Activated naive CD4-positive, alpha-beta T cell treated with anti-CD3 and anti-CD28 coated beads for 36 hours (primary cell): ENCODE measurements around the gene CHSY3. TPM values are rescaled to one million over a fixed set of nuclear protein-coding genes. Genes with fewer than 3 reads are reported as not detected.

ENCODE experiments used
- CTCF ChIA-PET: fragments of 350-600 bp; sonication (Branson Sonifier 250); formaldehyde crosslinking; loops from one replicate; lab custom pipeline; 2021; ENCODE audit warnings: antibody characterized with exemption; lab: Charles Lee
- DNase-seq: peaks from one replicate; pipeline ENCODE4 v3.0.0-alpha.2; 2020
- H3K27ac Mint-ChIP-seq: one replicate; pipeline ENCODE4 v1.8.0; 2021; ENCODE audit warnings: mild to moderate bottlenecking, mixed read lengths
- H3K27me3 Mint-ChIP-seq: one replicate; pipeline ENCODE4 v1.8.0; 2021; ENCODE audit warnings: low read depth, mixed read lengths
- H3K36me3 Mint-ChIP-seq: one replicate; pipeline ENCODE4 v1.8.0; 2021; ENCODE audit warnings: low read depth, mixed read lengths
- H3K4me1 Mint-ChIP-seq: one replicate; pipeline ENCODE4 v1.8.0; 2021; ENCODE audit warnings: low read depth, mixed read lengths
- H3K4me3 Mint-ChIP-seq: one replicate; pipeline ENCODE4 v1.8.0; 2021; ENCODE audit warnings: mild to moderate bottlenecking, moderate library complexity, mixed read lengths
- H3K9me3 Mint-ChIP-seq: one replicate; pipeline ENCODE4 v1.8.0; 2021; ENCODE audit warnings: mixed read lengths
- intact Hi-C: fragments of 100-400 bp; cut with micrococcal nuclease; formaldehyde crosslinking; loops from one replicate; pipeline ENCODE4 v1.15.1; 2023
- total RNA-seq, 2 experiments: library from RNA; stranded (reverse); gene quantifications; one replicate each; pipeline ENCODE4 v1.2.3, GENCODE V29; 2021

CHSY3 gene
- total RNA-seq, 2 experiments from 2014 or later = not detected

DNA sequence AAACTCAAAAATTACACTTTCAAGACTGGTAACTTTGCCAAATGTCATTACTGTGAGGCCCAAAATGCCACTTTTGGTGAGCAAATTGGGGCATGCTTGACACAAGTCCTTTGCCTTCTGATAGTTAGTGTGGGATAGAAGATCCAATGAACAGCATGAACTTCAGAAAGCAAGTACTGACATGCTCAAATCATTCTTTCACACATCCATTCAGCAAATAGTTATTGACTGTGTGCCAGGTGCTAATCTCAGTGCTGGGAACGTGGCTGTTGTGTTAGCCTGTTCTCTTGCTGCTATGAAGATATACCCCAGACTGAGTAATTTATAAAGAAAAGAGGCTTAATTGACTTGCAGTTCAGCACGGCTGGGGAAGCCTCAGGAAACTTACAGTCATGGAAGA, 247.0 kb downstream of the CHSY3 start:
- CTCF ChIA-PET = no interaction called here
- Mint-ChIP-seq H3K4me3 (no peak overlapping the region), H3K4me1 (no peaks in the 10 kb centered on the region), H3K27ac (no peak overlapping the region), H3K9me3 (no peaks in the 10 kb centered on the region), H3K27me3 (peaks cover 2% of the 10 kb centered on the region), H3K36me3 (no peaks in the 10 kb centered on the region)
- DNase-seq = no peak
- intact Hi-C loops = no loop called here

DNA sequence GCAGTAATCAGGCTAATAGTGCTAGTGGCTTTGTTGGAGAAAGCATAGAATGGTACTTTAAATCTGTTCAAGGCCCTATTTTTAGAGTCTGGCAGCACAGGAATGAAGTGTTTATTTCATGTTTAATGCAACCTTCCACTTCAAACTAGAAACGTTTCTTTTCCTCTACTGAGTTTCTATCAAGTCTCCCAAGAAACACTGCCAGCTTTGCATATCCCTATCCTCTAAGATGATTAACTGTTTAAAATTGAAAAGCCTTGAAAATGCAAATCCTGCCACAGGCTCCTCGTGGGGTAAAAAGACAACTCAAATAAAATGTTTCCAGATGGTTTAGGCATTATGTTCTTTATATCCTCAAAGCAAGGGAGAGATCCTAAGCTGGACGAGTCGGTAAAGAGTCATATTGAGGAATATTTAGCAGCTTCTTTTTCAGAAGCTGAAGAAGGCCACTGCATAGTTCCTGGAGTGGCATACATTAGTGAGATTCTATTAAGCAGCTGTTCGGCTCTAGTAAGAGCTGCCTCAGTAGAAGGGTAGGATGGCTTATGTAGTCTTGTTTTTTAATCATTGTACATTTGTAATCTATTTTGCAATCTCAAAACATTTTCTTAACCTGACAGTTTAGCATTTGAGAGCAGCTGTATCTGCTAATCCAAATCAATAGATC, 251.2 kb downstream of the CHSY3 start:
- H3K36me3 Mint-ChIP-seq = no peaks in the 10 kb centered on the region
- CTCF ChIA-PET = no interaction called here
- peaks cover 6% of the 10 kb centered on the region for H3K27me3 Mint-ChIP-seq
- no peak overlapping the region for H3K4me3 Mint-ChIP-seq
- H3K27ac Mint-ChIP-seq = no peak overlapping the region
- H3K9me3 Mint-ChIP-seq = no peaks in the 10 kb centered on the region
- H3K4me1 Mint-ChIP-seq = no peaks in the 10 kb centered on the region
- intact Hi-C loops = no loop called here
- no peak for DNase-seq

DNA sequence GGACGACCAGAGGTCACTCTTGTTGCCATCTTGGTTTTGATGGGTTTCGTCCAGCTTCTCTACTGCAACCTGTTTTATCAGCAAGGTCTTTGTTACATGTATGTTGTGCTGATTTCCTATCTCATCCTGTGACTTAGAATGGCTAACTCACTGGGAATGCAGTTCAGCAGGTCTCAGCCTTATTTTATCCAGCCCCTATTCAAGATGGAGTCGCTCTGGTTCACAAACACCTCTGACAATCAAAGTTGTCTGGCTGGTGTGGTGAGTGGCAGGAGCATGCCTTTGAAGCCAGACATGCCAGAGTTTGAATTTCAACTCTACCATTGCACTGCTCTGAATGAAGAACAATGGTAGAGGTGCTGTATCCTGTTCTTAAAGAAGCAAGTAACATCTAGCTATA, 253.8 kb downstream of the CHSY3 start:
- intact Hi-C loops = no loop called here
- no peaks in the 10 kb centered on the region for H3K36me3 Mint-ChIP-seq
- CTCF ChIA-PET = no interaction called here
- H3K4me1 Mint-ChIP-seq = no peaks in the 10 kb centered on the region
- no peak overlapping the region for H3K4me3 Mint-ChIP-seq
- H3K27me3 Mint-ChIP-seq = peaks cover 9% of the 10 kb centered on the region
- H3K27ac Mint-ChIP-seq = no peak overlapping the region
- no peak for DNase-seq
- no peaks in the 10 kb centered on the region for H3K9me3 Mint-ChIP-seq

DNA sequence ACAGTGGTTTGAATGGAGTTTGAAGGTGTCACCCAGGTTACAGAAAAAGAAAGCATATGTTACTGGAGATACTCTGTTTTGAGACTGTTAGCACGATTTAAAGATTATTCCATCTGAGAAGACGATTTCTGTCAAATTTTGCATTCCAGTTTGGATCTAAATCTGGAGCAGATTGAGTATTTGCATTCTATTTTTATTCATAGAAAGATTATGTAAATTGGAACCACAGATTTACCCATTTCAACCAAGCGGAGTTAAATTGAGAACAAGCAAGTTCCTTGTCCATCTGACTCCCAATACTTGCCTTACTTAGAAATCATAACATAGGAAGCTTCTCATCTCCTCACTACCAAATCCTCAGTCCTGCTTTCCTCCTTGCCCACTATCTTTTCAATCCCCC, 255.7 kb downstream of the CHSY3 start:
- intact Hi-C loops = no loop called here
- DNase-seq = no peak
- Mint-ChIP-seq H3K4me1 (no peaks in the 10 kb centered on the region), H3K9me3 (no peaks in the 10 kb centered on the region), H3K4me3 (no peak overlapping the region), H3K27me3 (peaks cover 9% of the 10 kb centered on the region), H3K36me3 (no peaks in the 10 kb centered on the region), H3K27ac (no peak overlapping the region)
- CTCF ChIA-PET = no interaction called here

DNA sequence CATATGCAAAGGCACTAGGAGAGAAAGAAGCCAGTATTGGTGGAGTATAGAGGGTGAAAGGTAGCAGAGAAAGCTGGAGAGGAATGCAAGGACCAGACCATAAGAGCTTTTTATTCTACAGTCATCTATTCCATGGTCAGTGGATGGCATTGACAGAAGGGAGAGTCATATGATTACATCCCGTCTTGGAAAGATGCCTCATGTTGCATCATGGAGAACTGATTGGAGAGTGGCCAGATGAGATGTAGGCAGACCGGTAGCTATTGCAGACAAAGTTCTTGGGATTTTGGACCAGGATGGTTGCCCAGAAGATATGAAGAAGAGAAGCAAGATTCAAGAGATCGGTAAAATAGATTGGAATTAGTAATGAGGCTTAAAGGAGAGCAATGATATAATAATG, 260.7 kb downstream of the CHSY3 start:
- DNase-seq = no peak
- peaks cover 9% of the 10 kb centered on the region for H3K27me3 Mint-ChIP-seq
- H3K4me3 Mint-ChIP-seq = no peak overlapping the region
- intact Hi-C loops = no loop called here
- no peaks in the 10 kb centered on the region for H3K36me3 Mint-ChIP-seq
- no peaks in the 10 kb centered on the region for H3K9me3 Mint-ChIP-seq
- H3K4me1 Mint-ChIP-seq = no peaks in the 10 kb centered on the region
- CTCF ChIA-PET = no interaction called here
- H3K27ac Mint-ChIP-seq = no peak overlapping the region

DNA sequence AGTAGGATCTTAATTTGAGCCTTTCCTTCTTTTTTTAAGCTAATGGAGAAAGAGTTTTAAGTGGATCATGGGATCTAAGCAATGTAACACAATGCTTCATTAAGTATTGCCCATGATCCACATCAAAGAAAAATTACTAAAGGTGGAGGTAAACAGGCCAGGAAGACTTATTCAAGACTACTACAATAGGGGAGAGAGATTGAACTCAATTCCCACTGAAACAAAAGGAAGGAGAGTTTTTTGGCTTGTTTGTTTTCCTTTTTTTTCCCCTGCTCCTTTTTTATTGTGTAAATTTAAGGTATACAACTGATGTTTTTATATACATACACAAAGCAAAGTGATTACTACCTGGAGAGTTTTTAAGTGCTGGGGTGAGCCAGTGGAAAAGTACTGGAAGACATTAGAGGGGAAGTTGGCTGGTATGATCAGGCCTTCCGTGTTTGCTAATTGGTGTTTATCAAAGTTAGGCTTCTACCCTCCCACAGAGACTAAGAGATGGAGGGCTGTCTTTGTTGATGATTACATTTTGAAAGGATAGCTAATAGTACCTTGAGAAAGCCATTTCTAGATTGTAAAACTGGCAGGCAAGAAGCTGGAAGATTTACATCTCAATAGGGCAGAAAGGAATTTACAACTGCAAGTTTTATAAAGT, 262.7 kb downstream of the CHSY3 start:
- Mint-ChIP-seq H3K36me3 (no peaks in the 10 kb centered on the region), H3K27ac (no peak overlapping the region), H3K4me1 (no peaks in the 10 kb centered on the region), H3K4me3 (no peak overlapping the region), H3K27me3 (peaks cover 7% of the 10 kb centered on the region), H3K9me3 (no peaks in the 10 kb centered on the region)
- intact Hi-C loops = no loop called here
- CTCF ChIA-PET = interaction anchor here (0.6 kb wide), 1 partner anchor 8 kb away, joined by 3 read pairs; no protein-coding TSS in a partner anchor
- no peak for DNase-seq

DNA sequence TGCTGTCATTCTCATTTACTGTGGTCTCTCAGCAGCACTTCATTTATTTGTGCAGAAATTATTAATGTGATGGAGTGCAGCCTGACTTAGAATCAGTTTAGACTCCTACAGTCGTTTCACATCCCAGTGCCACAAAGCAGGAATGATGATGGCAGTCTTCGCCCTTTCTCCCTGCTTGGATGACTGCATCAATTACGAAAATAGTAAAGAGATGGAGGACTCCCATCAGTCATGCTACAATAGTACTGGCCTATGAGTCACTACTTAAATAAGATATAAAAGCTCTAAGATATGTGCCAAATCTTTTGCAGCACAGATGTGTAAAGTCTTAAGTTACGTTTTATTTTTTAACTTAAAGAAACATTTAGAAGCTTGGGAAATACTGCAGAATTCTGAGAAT, 263.9 kb downstream of the CHSY3 start:
- peaks cover 5% of the 10 kb centered on the region for H3K27me3 Mint-ChIP-seq
- no peaks in the 10 kb centered on the region for H3K9me3 Mint-ChIP-seq
- CTCF ChIA-PET = interaction anchor here (0.6 kb wide), 1 partner anchor 385 kb away, joined by 3 read pairs; no protein-coding TSS in a partner anchor
- H3K4me1 Mint-ChIP-seq = no peaks in the 10 kb centered on the region
- H3K27ac Mint-ChIP-seq = no peak overlapping the region
- no peak overlapping the region for H3K4me3 Mint-ChIP-seq
- intact Hi-C loops = no loop called here
- no peaks in the 10 kb centered on the region for H3K36me3 Mint-ChIP-seq
- no peak for DNase-seq

DNA sequence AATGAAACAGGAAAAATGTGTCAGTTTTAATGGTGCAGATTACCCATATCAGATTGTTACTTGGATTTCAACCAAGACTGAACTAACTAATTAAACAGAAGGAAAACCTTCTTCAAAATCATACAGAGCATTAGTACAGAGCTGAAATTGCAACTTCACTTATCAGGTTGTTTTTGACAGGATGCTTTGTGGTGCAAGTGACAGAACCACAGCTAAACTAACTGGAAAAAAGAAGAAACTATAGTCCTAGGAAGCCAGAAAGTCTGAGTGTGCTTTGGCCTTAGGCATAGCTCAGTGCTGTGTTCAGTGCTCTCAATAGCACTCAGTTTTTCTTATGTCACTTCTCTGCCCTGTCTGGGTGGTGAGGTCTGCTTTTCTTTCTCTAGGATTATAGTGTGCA, 267.4 kb downstream of the CHSY3 start:
- H3K9me3 Mint-ChIP-seq = peaks cover 7% of the 10 kb centered on the region
- CTCF ChIA-PET = no interaction called here
- no peaks in the 10 kb centered on the region for H3K36me3 Mint-ChIP-seq
- H3K27ac Mint-ChIP-seq = no peak overlapping the region
- H3K4me3 Mint-ChIP-seq = no peak overlapping the region
- peaks cover 3% of the 10 kb centered on the region for H3K27me3 Mint-ChIP-seq
- no peak for DNase-seq
- intact Hi-C loops = no loop called here
- no peaks in the 10 kb centered on the region for H3K4me1 Mint-ChIP-seq

DNA sequence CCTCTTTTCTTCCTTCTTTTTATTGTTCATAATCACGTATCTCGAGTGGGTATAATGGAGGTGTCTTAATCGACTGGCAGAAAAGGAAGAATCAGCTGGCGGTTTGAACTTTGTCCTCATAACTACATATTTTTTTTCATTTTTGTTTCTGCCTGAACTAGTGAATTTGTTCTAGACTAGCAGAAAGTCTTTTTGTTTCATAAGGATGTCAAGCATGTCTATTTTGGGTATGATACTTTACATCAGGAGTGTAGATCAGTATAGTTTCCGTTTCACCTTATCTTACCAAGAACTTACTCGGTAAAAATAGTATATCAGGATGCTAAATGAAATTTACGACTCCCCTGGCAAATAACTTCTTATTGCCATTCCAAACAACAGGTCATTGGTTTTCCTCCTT, 278.9 kb downstream of the CHSY3 start:
- intact Hi-C loops = no loop called here
- Mint-ChIP-seq H3K9me3 (no peaks in the 10 kb centered on the region), H3K27ac (no peak overlapping the region), H3K4me1 (no peaks in the 10 kb centered on the region), H3K27me3 (peaks cover 8% of the 10 kb centered on the region), H3K36me3 (no peaks in the 10 kb centered on the region), H3K4me3 (no peak overlapping the region)
- CTCF ChIA-PET = no interaction called here
- DNase-seq = no peak

DNA sequence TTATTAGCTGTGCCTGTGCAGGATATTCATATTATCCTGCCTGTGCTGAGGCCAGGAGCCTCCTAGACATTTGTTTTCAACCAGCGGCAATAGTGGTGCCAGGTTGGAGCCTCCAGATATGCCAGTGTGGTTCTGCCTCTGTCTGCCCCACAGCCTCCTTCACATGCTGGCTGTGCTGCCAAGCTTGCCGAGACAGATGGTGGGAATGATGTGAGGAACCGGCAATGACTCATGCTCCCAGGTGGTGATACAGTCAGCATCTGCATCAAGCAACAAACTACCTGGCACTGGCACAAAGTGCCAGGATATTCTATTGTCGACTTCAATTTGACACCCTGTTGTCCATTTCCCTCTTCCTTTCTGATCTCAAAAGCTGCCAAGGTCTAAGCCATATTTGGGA, 285.7 kb downstream of the CHSY3 start:
- no peaks in the 10 kb centered on the region for H3K36me3 Mint-ChIP-seq
- CTCF ChIA-PET = no interaction called here
- no peaks in the 10 kb centered on the region for H3K4me1 Mint-ChIP-seq
- no peak for DNase-seq
- intact Hi-C loops = no loop called here
- H3K27ac Mint-ChIP-seq = no peak overlapping the region
- H3K9me3 Mint-ChIP-seq = no peaks in the 10 kb centered on the region
- H3K4me3 Mint-ChIP-seq = no peak overlapping the region
- peaks cover 2% of the 10 kb centered on the region for H3K27me3 Mint-ChIP-seq

DNA sequence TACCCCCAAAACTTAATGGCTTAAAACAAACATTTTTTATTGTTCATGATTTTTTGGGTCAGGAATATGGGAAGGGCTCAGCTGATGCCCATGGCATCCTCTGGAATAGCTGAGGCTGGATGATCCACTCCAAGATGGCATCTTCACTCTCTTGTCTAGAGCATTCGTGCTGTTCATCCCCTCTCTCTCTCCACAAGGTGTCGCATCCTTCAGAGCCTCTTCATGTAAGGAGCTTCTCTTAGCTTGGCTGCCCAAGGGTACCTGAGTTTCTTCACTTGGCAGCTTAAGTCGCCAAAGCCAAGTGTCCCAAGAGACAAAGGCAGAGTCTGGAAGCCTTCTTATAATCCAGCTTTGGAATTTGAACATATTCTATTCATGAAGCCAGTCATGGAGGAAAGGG, 294.7 kb downstream of the CHSY3 start:
- peaks cover 7% of the 10 kb centered on the region for H3K27me3 Mint-ChIP-seq
- no peaks in the 10 kb centered on the region for H3K36me3 Mint-ChIP-seq
- intact Hi-C loops = no loop called here
- no peaks in the 10 kb centered on the region for H3K4me1 Mint-ChIP-seq
- no peak for DNase-seq
- no peak overlapping the region for H3K4me3 Mint-ChIP-seq
- H3K9me3 Mint-ChIP-seq = no peaks in the 10 kb centered on the region
- no peak overlapping the region for H3K27ac Mint-ChIP-seq
- CTCF ChIA-PET = no interaction called here

DNA sequence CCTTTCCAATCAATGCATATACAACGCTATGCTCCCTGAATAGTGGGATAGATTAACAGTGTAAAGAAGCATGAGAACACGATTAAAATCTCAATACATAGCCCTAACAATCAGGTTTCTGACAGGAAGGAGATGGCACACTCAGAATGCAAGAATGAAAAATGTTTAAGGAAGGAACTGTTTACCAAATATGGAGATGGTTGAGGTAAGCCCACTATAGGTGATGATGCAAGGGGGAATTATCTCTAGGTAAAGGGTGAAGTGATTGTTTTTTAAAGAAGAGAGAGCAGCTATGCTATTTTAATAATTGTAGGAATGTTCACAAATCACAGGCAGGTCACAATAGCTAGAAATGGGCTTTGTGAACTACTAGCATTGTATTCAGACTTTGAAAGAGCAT, 302.4 kb downstream of the CHSY3 start:
- H3K9me3 Mint-ChIP-seq = no peaks in the 10 kb centered on the region
- intact Hi-C loops = no loop called here
- no peak for DNase-seq
- H3K4me1 Mint-ChIP-seq = no peaks in the 10 kb centered on the region
- CTCF ChIA-PET = no interaction called here
- H3K36me3 Mint-ChIP-seq = no peaks in the 10 kb centered on the region
- no peak overlapping the region for H3K27ac Mint-ChIP-seq
- H3K4me3 Mint-ChIP-seq = no peak overlapping the region
- H3K27me3 Mint-ChIP-seq = peaks cover 10% of the 10 kb centered on the region

DNA sequence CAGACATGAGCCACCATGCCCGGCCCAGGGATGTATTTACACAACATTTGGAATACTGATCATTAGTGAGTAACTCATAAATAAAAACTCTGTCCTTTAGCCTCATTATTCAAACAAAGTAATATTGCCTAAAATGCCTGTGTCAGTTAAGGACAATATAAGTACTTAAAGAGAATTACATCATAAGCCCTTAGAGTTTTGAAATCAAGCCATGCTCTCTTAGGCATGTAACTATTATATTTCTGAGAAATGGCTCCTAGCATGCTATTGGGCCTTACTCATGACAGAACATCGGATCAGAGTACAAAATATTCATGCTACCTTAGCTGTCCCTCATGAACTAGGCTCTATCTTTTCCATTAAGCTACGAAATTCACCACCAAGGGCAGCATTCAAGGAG, 309.3 kb downstream of the CHSY3 start:
- Mint-ChIP-seq H3K4me1 (no peaks in the 10 kb centered on the region), H3K27me3 (peaks cover 14% of the 10 kb centered on the region), H3K36me3 (no peaks in the 10 kb centered on the region), H3K9me3 (no peaks in the 10 kb centered on the region), H3K4me3 (no peak overlapping the region), H3K27ac (no peak overlapping the region)
- no peak for DNase-seq
- CTCF ChIA-PET = no interaction called here
- intact Hi-C loops = no loop called here
